ENCODE results near the gene CMTM4. TPM values are rescaled to one million over a fixed set of nuclear protein-coding genes. Genes with fewer than 3 reads are reported as not detected.
"Not testable (repeated sequence)": the region's sequence is repeated elsewhere in the genome, so short reads cannot be mapped to it uniquely, and the experiment has no call there.

Gene CMTM4
- total RNA-seq, 4 donors from 2014 or later = 14.2 to 22.7 (median 19.6) TPM

GRCh38 chr16:66569131-66569530 is 127.4 kb downstream of the CMTM4 start:
- WGBS, 2 donors = 87 to 96% methylated on average over 1 of the region's 1 CpG
- H3K4me3 ChIP-seq = no peak overlapping the region
- no peaks in the 10 kb centered on the region for H3K9me3 ChIP-seq
- no peak for DNase-seq (ENCODE audit: low spot score in 2 of 2)
- TF ChIP-seq EP300 (IDR thresholded peaks at IDR 0.05) (no peak), POLR2A (IDR thresholded peaks at IDR 0.05) (no peak), CTCF (IDR thresholded peaks at IDR 0.05) (no peak)
- H3K36me3 ChIP-seq = peaks cover 0 to 34% (median 0%) of the 10 kb centered on the region in 3 donors
- no peaks in the 10 kb centered on the region for H3K27me3 ChIP-seq
- no peak overlapping the region for H3K27ac ChIP-seq
- H3K4me1 ChIP-seq = peaks cover 0 to 12% (median 2%) of the 10 kb centered on the region in 4 donors

GRCh38 chr16:66568355-66568754 is 128.2 kb downstream of the CMTM4 start:
- 84 to 97% methylated on average over 2 of the region's 2 CpGs for WGBS, 2 donors
- no peak for DNase-seq (ENCODE audit: low spot score in 2 of 2)
- Histone ChIP-seq H3K4me3 (no peak overlapping the region), H3K9me3 (no peaks in the 10 kb centered on the region), H3K27me3 (no peaks in the 10 kb centered on the region), H3K36me3 (peaks cover 0 to 41% (median 0%) of the 10 kb centered on the region in 3 donors), H3K27ac (no peak overlapping the region), H3K4me1 (peaks cover 0 to 12% (median 2%) of the 10 kb centered on the region in 4 donors)
- TF ChIP-seq POLR2A (IDR thresholded peaks at IDR 0.05) (no peak), CTCF (IDR thresholded peaks at IDR 0.05) (no peak), EP300 (IDR thresholded peaks at IDR 0.05) (no peak)

- not testable (repeated sequence) for DNase-seq (ENCODE audit: low spot score in 2 of 2); H3K27ac ChIP-seq; H3K9me3 ChIP-seq; H3K4me3 ChIP-seq; H3K27me3 ChIP-seq
- 97 to 99% methylated on average over 3 of the region's 3 CpGs for WGBS, 2 donors
- Histone ChIP-seq H3K4me1 (peaks cover 0 to 16% (median 2%) of the 10 kb centered on the region in 4 donors), H3K36me3 (peaks cover 0 to 46% (median 0%) of the 10 kb centered on the region in 3 donors)
Observed at GRCh38 chr16:66567270-66567669, 129.3 kb downstream of the CMTM4 start.

GRCh38 chr16:66566051-66566901 is 130.3 kb downstream of the CMTM4 start, which contains the start of gene CMTM1:
CMTM1 (plus strand) TSS chr16:66566439; CDS start chr16:66566514, 75 bp downstream.
- Histone ChIP-seq H3K27ac (no peak within 1 kb of the TSS), H3K4me3 (no peak within 1 kb of the TSS), H3K27me3 (no peaks in the 10 kb centered on the region), H3K9me3 (no peaks in the 10 kb centered on the region), H3K36me3 (peaks cover 0 to 54% (median 0%) of the 10 kb centered on the region in 3 donors), H3K4me1 (peaks cover 0 to 16% (median 2%) of the 10 kb centered on the region in 4 donors)
- 90 to 95% methylated on average over 49 to 54 of the region's 54 CpGs for WGBS, 2 donors
- TF ChIP-seq CTCF (IDR thresholded peaks at IDR 0.05) (no peak), POLR2A (IDR thresholded peaks at IDR 0.05) (no peak), EP300 (IDR thresholded peaks at IDR 0.05) (no peak)
- DNase-seq (ENCODE audit: low spot score in 2 of 2) = no peak

Small RNAs within 50 kb of the gene (small RNA-seq; reads per million reads assigned to genes)
- not detected for gene CKLF-CMTM1

Other genes with a start within 250 kb of the CMTM4 start
- gene TK2, start 146.6 kb downstream of the CMTM4 start, total RNA-seq = 10 to 100 TPM; 42.3 to 81.8 (median 64.7) TPM
- gene CKLF, start 144.2 kb downstream of the CMTM4 start, total RNA-seq = 10 to 100 TPM; 31.8 to 75.4 (median 35.6) TPM
- 1 to 10 TPM in 3 of 4 donors, not detected in 1; 2.0 to 5.1 (median 2.1) TPM for gene CMTM1, start 130.3 kb downstream of the CMTM4 start, total RNA-seq
- gene CMTM2, start 117.3 kb downstream of the CMTM4 start, total RNA-seq = not detected
- gene CMTM3, start 92.0 kb downstream of the CMTM4 start, total RNA-seq = 10 to 100 TPM; 19.3 to 43.9 (median 38.5) TPM
- gene DYNC1LI2, start 54.9 kb upstream of the CMTM4 start, total RNA-seq = 100 to 1,000 TPM; 248 to 363 (median 266) TPM
- gene TERB1, start 104.8 kb upstream of the CMTM4 start, total RNA-seq = not detected
- gene NAE1, start 134.2 kb upstream of the CMTM4 start, total RNA-seq = 10 to 100 TPM; 29.4 to 45.7 (median 34.6) TPM
- gene CA7, start 147.7 kb upstream of the CMTM4 start, total RNA-seq = not detected
- 10 to 100 TPM; 12.3 to 29.9 (median 15.5) TPM for gene PDP2, start 183.8 kb upstream of the CMTM4 start, total RNA-seq
- gene CDH16, start 222.1 kb upstream of the CMTM4 start, total RNA-seq = 1 to 10 TPM in 2 of 4 donors, under 1 TPM in 2; 0.30 to 2.5 (median 1.4) TPM
- gene RRAD, start 228.8 kb upstream of the CMTM4 start, total RNA-seq = 100 to 1,000 TPM in 3 of 4 donors, 10 to 100 TPM in 1; 23.7 to 132 (median 109) TPM
- 100 to 1,000 TPM in 2 of 4 donors, 10 to 100 TPM in 2; 57.1 to 111 (median 89.9) TPM for gene CIAO2B, start 237.7 kb upstream of the CMTM4 start, total RNA-seq
- 10 to 100 TPM; 29.2 to 45.0 (median 34.4) TPM for gene CES2, start 238.8 kb upstream of the CMTM4 start, total RNA-seq

All from tibial nerve (tissue), 4 donors.